Body of pancreas (tissue), 4 donors: ENCODE data around the gene C14orf119.

Source experiments
- CTCF ChIP-seq, 7 experiments: fragments of 450-650 bp in 4 of 7; fragments of 200-600 bp in 3 of 7; sonication (generic) in 3 of 7; IDR thresholded peaks; one replicate each; pipeline ENCODE4 v1.5.1; 2016 to 2019; ENCODE audit warnings: antibody characterized with exemption in 7 of 7
- POLR2A ChIP-seq, 3 donors: fragments of 450-650 bp; IDR thresholded peaks; one replicate each; pipeline ENCODE4 v1.6.1; 2016; ENCODE audit warnings: antibody characterized with exemption in 3 of 3, mild to moderate bottlenecking in 2 of 3

- TF ChIP-seq POLR2A (IDR thresholded peaks at IDR 0.05) (no peak), CTCF (IDR thresholded peaks at IDR 0.05) (no peak)
These were observed 15.5 kb downstream of the C14orf119 start for GRCh38 chr14:23110579-23111365.
